H7 (cell line): ENCODE data around the gene CTTNBP2NL. TPM values are rescaled to one million over a fixed set of nuclear protein-coding genes. Genes with fewer than 3 reads are reported as not detected.
"Not testable (repeated sequence)": the region's sequence is repeated elsewhere in the genome, so short reads cannot be mapped to it uniquely, and the experiment has no call there.

Experiments
- DNase-seq: peaks from one replicate; pipeline ENCODE4 v3.0.0; 2012
- H3K27me3 ChIP-seq: 2 replicates; pipeline ENCODE4 v1.6.0; 2011; ENCODE audit warnings: mild to moderate bottlenecking, low read length; ENCODE audit not compliant: control insufficient read depth, insufficient read depth
- H3K36me3 ChIP-seq: replicated peaks from 2 replicates; pipeline ENCODE4 v1.5.1; 2011; ENCODE audit warnings: low read length; ENCODE audit not compliant: control insufficient read depth, insufficient read depth
- H3K4me3 ChIP-seq: 2 replicates; pipeline ENCODE4 v1.5.1; 2011; ENCODE audit warnings: low read depth, mild to moderate bottlenecking, control low read depth, low read length, moderate library complexity; ENCODE audit not compliant: insufficient read depth
- total RNA-seq: library from RNA; depleted of rRNA; stranded (reverse); fragments of >200 nt; shearing (Covaris generic); gene quantifications from 2 replicates; pipeline ENCODE4 v1.2.3, GENCODE V29; 2014

Gene CTTNBP2NL
- total RNA-seq, 1 experiment from 2014 or later = 9.7 TPM

DNA sequence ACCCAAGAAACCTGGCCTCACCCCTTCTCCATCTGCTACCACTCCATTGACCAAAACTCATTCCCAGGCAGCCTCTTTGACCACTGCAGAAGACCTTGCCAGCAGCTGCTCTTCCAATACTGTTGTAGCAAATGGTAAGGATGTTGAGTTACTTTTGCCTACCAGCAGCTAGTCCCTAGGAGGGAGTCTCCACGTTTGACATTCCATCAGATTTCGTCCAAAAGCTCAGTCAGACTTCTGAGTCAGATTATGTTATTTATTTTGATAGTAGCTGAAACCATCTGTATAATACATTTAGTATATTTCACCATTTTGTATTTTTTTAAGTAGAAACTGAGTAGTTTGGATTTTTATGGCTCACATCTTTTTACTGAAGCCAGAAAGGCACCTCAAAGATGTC lies 61.2 kb downstream of the CTTNBP2NL start:
- peaks cover 14% of the 10 kb centered on the region for H3K36me3 ChIP-seq
- H3K4me3 ChIP-seq = no peak overlapping the region
- H3K27me3 ChIP-seq = no peaks in the 10 kb centered on the region
- DNase-seq = no peak

DNA sequence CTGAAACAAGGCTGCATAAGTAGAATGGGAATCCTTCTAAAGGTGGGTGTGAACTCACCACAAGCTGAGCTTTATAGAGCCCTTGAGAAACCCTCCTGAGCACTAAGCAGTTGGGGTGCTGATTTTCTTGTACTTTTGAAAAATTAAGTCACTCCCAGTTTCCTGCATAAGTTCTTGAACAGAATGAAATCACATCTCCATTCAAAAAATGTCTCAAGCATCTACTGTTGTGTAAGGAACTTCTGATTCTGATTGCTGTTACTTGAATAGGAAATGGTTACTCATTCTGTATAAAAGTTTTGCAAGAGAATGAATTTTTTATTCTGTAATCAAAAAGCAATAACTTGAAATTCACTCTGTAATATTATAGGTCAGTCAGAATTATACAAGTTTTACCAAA lies 61.9 kb downstream of the CTTNBP2NL start:
- no peak for DNase-seq
- H3K27me3 ChIP-seq = no peaks in the 10 kb centered on the region
- peaks cover 14% of the 10 kb centered on the region for H3K36me3 ChIP-seq
- H3K4me3 ChIP-seq = no peak overlapping the region

DNA sequence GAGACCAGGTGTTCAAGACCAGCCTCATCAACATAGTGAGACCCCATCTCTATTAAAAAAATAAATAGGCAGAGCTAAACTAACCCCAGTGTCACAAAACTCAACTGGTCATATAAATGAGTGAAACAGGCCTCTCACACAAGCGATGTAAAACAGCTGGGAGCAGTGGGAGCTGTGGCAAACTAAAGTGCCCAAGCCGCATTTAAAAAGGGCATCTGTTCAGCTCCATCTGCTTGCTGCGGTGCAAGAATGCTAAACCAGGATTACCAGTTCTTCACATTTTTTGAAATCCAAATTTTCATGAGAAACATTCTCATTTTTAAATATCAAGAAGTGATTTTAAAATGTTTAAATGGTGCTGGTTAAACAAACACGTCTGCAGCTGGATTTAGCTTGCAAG lies 62.7 kb downstream of the CTTNBP2NL start:
- H3K36me3 ChIP-seq = peaks cover 13% of the 10 kb centered on the region

DNA sequence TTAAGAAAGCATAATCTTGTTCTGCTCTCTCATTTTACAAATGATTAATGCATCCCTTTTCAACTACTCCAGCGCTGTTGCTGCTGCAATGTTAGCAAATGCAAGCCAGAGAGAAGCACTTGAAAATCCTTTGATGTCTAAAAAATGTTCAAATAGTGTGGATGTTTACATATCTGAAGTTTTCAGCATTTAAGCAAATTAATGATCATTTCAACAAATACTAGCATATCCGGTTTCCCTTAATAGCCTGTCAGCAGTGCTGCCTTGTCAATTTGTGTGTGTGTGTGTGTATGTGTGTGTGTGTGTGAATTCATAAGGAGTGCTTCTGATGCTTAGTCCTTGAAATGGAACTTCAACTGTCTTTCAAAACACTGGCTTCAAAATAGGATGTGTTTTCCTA lies 64.6 kb downstream of the CTTNBP2NL start:
- no peak for DNase-seq
- Histone ChIP-seq H3K36me3 (peaks cover 10% of the 10 kb centered on the region), H3K4me3 (no peak overlapping the region), H3K27me3 (peaks cover 6% of the 10 kb centered on the region; the same call in 1 of the 2 replicates)

More for the DNA sequence above, 62.7 kb downstream of the CTTNBP2NL start:
- DNase-seq = no peak
- H3K4me3 ChIP-seq = no peak overlapping the region
- H3K27me3 ChIP-seq = no peaks in the 10 kb centered on the region

GRCh38 chr1:112461200-112461871 lies 65.3 kb downstream of the CTTNBP2NL start:
- Histone ChIP-seq H3K27me3 (peaks cover 8% of the 10 kb centered on the region; the same call in 1 of the 2 replicates), H3K36me3 (peaks cover 8% of the 10 kb centered on the region), H3K4me3 (no peak overlapping the region)
- DNase-seq = peak; percentile 53

DNA sequence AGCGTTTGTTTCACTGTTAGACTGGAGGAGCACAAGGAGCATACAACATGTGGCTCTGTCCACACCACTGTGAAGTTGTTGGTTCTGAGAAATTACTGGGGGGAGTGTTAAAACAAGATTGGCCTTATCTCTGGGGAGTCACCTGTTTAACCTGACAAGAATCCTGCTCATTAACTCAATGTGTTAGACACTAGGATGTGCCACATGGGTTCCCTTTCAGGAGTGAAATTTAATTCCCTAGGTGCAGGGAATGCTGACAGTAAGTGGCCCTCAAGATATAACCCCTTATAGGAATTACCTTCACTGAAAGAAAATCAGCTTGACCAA lies 66.9 kb downstream of the CTTNBP2NL start:
- H3K36me3 ChIP-seq = no peaks in the 10 kb centered on the region
- H3K4me3 ChIP-seq = no peak overlapping the region
- H3K27me3 ChIP-seq = peaks cover 13% of the 10 kb centered on the region; the same call in 1 of the 2 replicates
- DNase-seq = no peak

DNA sequence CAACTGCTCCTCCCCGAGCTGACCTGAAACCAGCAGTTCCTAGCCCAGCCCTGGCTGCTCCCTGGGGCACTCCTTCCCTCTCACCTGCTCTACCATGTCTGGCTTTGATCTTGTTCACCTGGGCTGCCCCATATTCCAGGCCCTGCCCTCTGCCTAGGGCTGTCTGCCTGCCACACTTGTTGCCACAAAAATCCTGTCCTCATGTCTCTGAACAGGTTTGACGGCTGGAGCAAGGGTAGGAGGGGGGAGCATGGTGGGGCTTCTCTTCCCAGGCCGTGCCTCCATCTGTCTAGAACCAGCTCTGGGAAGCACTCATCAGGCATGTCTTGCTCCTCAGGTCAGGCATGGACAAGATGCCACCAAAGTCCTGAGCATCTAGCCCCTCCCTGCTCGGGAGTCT lies 68.5 kb downstream of the CTTNBP2NL start:
- DNase-seq = no peak
- H3K4me3 ChIP-seq = no peak overlapping the region
- H3K36me3 ChIP-seq = no peaks in the 10 kb centered on the region
- peaks cover 13% of the 10 kb centered on the region; the same call in 1 of the 2 replicates for H3K27me3 ChIP-seq

DNA sequence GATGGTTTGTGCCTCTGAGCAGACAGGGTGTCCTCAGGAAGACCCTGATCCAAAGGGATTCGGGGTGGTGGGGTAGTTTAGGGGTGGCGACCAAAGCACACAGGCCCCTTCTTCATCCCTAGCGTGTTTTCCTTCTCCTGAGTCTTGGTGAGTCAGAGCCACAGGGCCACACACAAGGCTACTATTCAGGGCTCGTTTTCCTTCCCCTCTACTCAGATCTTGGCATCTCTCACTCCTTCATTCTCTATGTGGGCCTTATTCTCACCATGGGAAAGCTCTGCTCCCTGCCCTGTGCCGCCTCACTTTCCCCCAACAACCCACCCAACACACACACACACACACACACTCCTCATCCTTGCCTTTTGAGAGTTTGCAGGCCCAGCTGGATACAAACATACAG lies 69.1 kb downstream of the CTTNBP2NL start:
- DNase-seq = no peak
- no peaks in the 10 kb centered on the region for H3K36me3 ChIP-seq
- peaks cover 13% of the 10 kb centered on the region; the same call in 1 of the 2 replicates for H3K27me3 ChIP-seq
- no peak overlapping the region for H3K4me3 ChIP-seq

GRCh38 chr1:112466078-112466660 lies 70.2 kb downstream of the CTTNBP2NL start:
- no peaks in the 10 kb centered on the region for H3K36me3 ChIP-seq
- H3K4me3 ChIP-seq = no peak overlapping the region
- peak; percentile 87 for DNase-seq
- peaks cover 13% of the 10 kb centered on the region; the same call in 1 of the 2 replicates for H3K27me3 ChIP-seq

GRCh38 chr1:112470324-112470723 lies 74.3 kb downstream of the CTTNBP2NL start:
- not testable (repeated sequence) for H3K27me3 ChIP-seq, DNase-seq, H3K36me3 ChIP-seq, H3K4me3 ChIP-seq

DNA sequence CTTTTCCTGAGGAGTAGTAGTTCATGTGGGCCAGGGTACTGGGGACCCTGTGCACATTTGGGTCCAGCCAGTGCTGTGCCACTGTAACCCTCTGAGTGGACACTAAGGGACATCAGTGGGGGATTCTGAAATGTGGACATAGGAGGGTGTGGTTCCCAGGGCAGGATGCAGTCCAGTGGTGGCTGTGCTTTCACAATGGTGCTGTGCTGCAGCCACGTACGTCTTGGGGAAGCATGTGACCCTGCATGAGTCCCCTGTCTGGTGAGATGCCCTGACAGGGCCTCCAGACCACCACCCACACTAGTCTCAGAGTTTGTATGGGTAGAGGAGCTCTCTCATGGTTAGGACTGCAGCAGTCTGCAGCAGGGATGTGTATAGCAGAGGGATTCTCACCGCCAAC lies 75.0 kb downstream of the CTTNBP2NL start:
- H3K4me3 ChIP-seq = no peak overlapping the region
- DNase-seq = no peak
- H3K27me3 ChIP-seq = peaks cover 4% of the 10 kb centered on the region; the same call in 1 of the 2 replicates
- H3K36me3 ChIP-seq = no peaks in the 10 kb centered on the region

DNA sequence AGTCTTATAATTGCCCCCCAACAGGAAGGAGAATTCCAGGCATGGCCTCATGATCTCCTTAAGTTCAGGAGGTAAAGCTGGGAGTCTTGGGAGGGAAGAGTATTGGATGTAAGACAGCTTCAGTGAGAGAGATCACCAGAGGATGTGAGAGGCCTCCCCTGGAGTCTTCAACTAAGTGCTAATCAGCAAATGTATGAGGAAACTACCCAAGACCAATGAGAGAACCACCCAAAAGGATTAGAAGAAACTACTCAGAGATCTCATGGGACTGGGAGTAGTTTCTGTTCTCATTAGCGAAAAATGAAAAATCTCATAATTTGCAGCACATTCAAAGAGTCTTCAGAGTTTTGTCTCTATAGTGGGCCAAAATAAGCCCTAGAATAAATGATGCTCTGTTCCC lies 76.1 kb downstream of the CTTNBP2NL start:
- H3K4me3 ChIP-seq = no peak overlapping the region
- no peaks in the 10 kb centered on the region for H3K36me3 ChIP-seq
- H3K27me3 ChIP-seq = peaks cover 2% of the 10 kb centered on the region; the same call in 1 of the 2 replicates
- DNase-seq = no peak

DNA sequence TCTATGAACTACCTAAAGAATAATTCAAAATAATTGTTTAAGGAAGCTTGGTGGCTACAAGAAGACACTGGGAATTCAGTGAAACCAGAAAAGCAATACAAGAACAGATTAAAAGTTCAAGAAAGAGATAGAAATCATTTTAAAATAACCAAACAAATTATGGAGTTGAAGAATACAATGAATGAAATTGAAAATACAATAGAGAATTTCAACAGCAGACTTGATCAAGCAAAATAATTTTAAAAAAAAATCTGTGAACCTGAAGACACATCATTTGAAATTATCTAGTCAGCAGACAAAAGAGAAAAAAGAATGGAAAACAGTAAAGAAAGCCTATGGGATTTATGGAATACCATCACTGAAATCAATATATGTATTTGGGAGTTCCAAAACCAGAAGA lies 81.5 kb downstream of the CTTNBP2NL start:
- Histone ChIP-seq H3K4me3 (no peak overlapping the region), H3K27me3 (no peaks in the 10 kb centered on the region), H3K36me3 (no peaks in the 10 kb centered on the region)
- DNase-seq = no peak

GRCh38 chr1:112478314-112478713 lies 82.3 kb downstream of the CTTNBP2NL start:
- H3K27me3 ChIP-seq = no peaks in the 10 kb centered on the region
- H3K4me3 ChIP-seq = no peak overlapping the region
- DNase-seq = no peak
- no peaks in the 10 kb centered on the region for H3K36me3 ChIP-seq

GRCh38 chr1:112486063-112486462 lies 90.0 kb downstream of the CTTNBP2NL start:
- not testable (repeated sequence) for DNase-seq, H3K36me3 ChIP-seq, H3K27me3 ChIP-seq, H3K4me3 ChIP-seq
